ENCODE results near the gene AGO3.

The AGO3 gene

DNA sequence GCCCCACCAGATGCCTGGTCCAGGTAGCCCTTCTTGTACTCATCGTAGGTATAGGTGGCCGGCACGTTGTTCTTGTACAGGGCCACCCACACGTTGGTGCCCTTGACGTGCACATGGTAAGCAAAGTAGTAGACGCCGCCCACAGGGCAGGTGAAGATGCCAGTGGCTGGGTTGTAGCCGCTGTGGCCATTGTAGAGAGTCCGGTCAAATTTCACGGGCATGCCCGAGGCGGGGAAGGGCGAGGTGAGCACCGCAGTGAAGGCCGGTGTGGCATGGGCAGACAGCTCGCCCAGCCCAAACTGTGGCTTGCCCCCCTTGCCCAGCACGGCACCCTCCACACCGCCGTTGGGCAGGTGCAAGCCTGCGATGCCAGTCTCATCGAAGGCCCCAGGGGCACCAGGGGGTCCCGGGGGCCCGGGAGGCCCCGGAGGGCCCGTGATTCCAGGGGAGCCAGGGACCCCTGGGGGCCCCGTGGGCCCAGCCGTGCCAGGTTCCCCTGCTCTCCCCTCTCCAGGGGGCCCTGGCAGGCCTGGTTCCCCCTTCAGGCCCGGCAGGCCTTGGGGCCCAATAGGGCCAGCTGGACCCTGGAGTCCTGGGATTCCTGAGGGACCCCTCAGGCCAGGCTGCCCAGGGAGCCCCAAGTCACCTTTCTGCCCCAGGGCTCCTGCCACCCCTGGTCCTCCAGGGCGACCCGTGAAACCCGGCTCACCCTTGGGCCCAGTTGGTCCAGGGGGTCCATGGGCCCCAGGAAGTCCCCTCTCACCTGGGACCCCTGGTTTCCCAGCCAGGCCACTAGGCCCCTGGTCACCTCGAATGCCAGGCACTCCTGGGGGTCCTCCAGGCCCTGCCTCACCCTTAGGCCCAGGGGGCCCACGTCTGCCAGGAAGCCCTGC, 167.0 kb downstream of the AGO3 start:
- no peak for DNase-seq

DNA sequence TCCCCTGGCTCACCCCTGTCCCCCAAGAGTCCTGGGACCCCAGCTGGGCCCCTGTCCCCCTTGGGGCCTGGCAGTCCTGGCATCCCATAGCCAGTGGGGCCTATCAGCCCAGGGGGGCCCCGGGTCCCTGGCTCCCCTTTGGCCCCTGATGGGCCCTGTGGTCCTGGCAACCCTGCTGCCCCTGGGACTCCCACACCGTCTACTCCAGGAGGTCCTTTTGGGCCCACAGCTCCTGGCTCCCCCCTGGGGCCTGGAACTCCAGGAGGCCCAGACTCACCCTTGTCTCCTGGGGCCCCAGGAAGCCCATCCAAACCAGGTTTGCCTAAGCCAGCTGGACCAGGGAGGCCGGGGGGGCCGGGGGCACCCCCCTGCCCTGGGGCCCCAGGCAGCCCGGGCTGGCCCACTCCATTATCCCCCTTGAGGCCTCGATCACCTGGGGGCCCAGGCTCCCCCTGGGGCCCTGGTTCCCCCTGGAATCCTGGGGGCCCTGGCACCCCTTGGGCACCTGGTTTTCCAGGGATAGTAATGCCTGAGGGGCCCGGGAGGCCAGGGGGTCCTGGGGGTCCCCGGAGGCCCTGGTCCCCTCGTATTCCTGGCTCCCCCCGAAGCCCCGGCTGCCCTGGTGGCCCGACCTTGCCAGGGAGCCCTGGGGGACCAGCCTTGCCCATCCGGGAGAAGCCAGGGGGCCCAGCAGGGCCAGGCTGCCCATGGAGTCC, 167.9 kb downstream of the AGO3 start:
- DNase-seq: no peak

DNA sequence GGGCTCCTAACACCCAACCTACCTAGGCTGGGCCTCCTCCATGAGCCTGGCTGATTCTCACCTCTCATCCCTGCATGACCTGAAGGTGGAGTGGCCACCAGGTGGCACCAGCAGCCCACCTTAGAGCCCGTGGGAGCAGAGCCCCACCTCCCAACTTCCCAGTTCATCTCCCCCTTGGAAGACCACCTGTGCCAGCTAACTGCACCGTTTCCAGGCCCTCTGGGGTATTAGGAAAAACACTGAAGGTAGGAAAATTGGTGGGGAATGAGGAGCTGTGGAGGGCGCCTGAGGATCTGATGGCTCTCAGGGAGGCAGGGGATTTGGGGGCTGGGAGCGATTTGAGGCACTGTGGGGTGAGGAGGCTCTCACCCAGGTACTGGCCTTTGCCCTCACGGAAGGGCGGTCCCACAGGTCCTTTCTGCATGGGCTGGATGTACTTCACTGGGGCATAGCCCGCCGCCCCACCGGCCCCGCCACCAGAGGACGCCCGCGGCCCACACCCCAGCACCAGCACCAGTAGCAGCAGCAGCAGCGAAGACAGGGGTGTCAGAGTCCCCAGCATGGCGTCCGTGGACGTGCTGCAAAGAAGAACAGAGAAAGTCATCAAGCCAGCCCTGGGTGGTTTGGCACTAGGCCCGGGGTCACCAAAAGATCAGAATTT, 168.9 kb downstream of the AGO3 start:
- peak; percentile 61 for DNase-seq

DNA sequence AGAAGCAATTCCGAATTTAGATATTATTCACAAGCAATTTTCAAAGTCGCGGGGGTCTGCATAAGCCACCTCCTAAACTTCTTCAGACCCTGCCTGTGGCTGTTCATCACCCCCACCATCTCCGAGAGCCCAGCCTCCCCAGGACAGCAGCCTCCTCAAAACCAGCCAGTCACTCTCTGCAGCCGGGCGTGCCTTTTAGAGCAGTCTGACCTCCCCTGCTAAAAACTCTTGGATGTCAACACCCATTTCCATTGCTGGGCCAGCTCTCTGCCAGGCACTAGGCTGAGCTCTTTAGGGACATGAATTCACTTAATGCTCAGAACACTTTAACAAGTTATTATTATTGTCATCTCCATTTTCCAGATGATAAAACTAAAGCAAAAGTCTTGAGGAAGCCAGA, 169.5 kb downstream of the AGO3 start:
- no peak for DNase-seq

DNA sequence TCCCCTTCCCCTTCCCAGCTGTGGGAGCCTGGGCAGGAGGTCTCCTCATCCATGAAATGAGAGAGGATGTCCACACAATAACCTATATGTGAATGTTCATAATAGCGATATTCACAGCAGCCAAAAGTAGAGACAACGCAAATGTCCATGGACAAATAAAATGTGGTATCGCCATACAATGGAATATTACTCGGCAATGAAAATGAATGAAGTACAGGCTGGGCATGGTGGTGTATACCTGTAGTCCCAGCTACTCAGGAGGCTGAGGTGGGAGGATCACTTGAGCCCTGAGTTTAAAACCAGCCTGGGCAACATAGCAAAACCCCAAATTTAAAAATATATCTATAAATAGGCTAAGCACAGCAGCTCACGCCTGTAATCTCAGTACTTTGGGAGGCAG, 170.6 kb downstream of the AGO3 start:
- DNase-seq: no peak

DNA sequence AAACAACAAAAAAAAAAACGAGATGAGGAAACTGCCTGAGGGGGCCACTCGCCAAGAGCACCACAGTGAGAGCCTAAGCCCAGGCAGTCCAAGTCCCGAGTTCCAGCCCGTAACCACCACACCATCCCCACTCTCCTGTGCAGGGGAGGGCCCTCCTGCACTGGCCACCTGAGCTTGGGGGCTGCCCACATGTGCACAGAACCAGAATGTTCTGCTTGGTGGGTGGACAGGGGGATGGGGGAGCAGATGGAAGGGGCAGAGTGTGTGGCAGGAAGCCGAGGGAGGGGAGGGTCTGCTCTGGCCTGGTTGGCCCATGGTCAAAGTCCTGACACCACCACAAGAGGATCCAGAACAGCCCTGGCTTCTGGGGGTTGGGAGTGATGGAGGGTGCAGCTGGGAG, 175.4 kb downstream of the AGO3 start:
- DNase-seq: no peak

DNA sequence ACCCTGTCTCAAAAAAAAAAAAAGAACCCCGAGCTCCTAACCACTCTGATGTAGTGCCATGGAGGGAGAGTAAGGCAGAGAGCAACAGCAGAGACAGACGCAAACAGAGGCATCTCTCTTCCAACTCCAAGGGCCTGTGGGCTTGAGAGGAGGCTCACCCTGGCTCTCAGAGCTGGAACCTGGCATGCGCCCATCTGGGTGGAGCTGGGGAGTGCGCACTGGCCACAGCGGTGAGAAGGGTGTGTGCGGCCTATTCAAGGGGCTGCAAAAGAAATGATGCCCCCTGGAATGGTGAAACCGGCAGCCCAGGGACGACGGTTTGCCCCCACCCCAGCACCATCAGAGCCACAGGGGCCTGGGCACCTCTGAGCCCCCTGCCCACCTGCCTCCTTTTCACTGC, 176.5 kb downstream of the AGO3 start:
- DNase-seq: no peak

DNA sequence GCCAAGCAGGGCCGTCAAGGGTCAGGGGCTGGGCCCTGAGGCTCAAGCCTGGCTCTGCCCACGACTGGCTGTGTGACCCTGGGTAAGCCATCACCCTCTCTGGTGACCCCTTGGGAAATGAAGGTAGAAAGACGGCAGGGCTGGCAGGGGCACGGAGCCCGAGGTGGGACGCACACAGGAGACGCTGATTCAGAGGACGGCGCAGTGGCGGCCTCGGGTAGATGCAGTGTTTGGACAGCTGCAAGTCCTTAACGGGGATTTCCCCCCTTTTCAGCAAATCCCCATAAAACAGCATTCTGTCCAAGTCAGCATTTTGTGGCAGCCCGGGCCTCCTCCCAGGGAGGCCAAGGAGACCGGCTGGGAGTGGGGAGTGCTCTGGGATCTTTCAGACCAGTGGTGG, 177.4 kb downstream of the AGO3 start:
- DNase-seq: no peak

DNA sequence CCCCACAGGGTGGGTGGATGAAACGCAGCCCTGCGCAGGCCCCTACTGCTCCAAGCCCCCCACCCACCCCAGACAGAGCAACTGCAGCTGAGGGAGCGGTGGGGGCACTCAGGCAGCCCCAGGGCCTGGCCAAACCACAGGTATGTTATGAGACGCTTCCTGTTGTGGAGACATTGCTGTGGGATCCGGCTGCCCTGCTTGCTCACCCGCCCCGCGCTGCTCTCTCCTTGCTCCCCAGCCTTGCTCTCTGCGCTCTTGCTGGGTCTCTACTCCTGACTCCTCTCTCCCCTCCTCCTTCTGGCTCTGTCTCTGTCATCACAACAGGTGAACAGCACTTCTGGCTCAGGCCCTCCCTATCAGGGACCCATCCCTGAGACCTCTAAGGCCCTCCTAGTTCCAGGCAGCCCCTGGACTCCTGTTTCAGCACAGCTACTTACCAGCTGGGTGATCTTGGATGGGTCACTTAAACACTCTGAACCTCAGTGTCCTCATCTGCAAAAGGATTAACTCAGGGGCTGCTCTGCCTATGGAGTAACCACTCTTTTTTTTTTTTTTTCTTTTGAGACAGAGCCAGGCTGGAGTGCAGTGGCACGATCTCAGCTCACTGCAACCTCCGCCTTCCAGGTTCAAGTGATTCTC, 178.3 kb downstream of the AGO3 start:
- peak; percentile 33 for DNase-seq

DNA sequence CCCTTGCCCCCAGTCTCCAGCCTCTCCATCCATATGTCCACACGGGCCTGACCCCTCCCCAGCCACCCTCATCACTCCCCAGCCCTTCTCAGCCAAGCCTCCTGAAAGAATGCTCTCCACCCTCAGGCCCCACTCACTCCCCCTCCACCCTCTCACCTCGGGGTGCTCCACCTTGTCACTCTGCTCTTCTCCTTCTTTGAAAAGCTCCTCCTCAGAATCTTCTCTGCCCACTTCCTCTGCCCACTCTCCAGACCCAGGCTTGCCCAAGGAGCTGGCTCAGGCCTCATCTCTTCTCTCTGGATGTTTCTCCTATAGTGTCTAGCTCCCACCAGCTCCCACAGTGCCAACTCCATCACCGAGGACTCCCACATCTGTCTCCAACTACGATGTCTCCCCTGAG, 180.2 kb downstream of the AGO3 start:
- no peak for DNase-seq

DNA sequence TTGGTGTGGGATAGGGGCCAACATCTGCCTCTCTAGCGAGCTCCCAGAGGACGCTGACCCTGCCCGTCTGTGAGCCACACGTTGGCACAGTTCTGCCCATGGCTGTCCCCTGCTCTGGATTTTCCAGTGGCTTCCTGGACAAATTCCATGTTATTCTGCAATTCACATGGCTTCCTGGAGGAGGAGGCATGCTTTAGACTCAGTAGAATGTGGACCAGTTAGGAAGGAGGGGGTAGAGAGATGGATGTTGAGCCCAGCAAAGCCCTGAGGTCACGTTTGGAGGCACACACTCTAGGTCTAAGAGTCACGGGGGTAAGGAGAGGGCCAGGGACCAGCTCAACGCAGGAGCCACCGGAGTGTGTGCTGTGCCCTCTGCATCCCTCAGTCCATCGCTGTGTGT, 181.9 kb downstream of the AGO3 start:
- no peak for DNase-seq

DNA sequence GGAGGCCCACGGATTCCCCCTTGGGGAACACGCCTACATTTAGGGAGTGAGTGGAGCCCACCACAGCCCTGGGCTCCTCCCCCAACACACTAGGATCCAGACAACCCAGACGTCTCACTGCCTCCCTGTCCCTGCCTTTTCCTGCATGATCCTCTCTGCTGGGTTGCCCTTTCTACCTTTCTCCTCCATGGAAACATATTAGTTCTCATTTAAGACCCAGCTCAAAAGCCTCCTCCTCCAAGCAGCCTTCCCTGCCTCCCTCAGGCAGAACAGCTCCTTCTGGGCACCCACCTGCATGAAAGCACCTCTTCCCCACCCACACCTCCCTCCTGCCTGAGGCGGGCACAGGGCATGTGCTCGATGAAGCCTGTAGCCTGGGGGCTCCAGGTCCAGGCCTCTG, 183.5 kb downstream of the AGO3 start:
- DNase-seq: no peak

DNA sequence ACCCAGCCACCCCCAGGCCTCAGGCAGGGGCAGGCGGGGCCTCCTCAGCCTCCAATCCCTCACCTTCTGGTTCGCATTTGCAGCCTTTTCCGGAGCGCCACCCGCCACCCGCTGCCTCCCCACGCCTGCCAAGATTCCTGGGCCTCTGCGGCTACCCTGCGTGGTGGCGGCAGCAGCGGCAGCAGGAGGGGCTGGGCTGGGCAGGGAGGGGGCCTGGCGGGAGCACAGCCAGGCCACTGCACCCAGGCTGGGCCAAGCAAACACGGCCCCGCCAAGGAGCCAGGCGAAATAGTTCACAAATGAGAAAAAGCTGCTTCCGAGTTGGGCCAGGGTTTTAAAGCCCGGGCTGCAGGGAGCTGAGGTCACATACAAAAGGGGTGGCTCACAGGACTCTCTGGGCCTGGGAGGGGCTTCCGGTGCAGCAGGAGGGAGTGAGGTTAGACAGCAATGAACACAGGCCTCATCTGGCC, 184.3 kb downstream of the AGO3 start:
- no peak for DNase-seq

DNA sequence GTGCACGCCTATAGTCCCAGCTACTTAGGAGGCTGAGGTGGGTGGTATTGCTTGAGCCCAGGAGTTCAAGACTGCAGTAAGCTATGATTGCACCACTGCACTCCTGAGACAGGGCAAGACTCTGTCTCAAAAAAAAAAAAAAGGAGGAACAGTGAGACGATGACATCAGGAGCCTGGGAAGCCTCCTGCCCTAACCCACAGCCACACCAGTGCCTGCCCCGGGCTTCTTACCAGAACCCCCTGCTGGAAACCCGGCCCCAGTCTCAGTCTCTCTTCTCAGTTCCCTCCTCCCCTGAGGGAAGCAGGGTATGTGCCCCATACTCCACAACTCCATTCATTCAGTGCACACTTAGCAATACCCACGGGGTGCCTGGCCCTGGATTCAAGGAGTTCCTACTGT, 185.0 kb downstream of the AGO3 start:
- DNase-seq: no peak

DNA sequence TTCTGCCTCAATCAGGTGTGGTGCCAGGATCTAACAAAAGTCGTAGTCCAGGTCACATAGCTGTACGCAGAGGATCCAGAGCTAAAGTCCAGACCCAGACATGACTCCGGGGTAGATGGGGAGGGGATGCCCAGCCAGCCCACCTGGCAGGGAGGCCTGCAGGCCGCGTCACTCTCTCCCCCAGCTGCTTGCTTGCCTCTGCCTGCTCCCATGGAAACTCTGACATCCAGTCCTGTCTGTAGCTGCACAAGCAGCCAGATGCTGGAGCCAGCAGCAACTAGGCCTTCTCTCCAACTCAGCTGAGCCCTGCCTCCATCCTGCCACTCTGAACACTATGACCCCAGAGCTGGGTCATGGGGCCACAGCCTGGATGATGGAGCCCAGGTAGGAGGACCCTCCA, 186.0 kb downstream of the AGO3 start:
- no peak for DNase-seq

DNA sequence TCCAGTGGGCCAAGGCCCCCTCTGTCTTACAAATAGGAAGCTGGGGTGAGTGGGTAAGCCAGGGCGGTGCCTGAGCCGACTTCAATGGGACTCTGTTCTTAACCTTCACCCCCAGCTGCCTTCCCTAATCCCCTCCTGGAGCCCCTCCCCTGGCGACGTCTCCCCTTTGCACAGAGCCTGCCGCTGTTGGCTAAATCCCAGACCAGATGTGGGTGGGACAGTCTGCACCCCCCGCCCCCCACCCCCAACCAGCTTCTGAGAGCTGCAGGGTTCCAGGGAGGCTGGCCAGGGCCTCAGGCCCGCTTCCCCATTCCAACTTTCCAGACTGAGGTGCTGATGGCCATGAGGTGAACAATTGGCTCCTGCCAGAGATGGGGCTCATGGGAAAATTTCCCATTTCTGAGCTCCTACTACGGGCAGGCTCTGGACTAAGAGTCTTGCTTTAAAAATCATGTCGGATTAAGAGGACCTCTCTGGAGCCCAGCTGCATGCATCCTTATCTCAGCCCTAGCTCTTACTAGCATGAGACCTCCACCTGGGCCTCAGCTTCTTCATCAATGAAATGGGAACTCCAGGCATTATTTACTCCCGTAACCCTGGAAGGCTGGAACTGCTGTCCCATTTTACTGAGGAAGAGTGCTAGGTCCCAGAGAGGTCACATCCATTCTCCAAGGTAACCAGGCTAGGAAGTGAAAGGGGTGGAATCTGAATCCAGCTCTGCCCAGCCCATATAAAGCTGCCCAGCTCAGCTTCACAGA, 187.7 kb downstream of the AGO3 start:
- DNase-seq: no peak

DNA sequence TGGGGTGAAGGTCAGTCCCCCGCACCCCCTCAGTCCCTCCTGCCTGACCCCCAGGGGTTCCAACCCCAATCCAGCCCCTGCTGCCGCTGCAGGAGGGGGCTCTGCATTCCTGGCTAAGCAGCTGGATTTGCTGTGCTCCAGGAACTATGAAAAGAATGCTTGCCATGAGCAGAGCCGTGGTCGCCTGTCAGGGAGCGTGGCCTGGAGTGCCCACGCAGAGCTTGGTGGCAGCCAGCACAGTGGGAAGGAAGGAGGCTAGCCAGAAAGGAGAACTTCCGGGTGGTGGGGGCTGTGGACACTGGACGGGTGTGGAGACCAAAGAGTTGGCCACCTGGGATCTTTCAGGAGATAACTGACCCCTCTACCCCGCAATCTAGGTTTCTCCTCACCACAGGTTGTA, 188.6 kb downstream of the AGO3 start:
- no peak for DNase-seq
